Activated naive CD8-positive, alpha-beta T cell treated with anti-CD3 and anti-CD28 coated beads for 36 hours (primary cell): ENCODE results near the gene TFPT. TPM values are rescaled to one million over a fixed set of nuclear protein-coding genes. Genes with fewer than 3 reads are reported as not detected.
A peak's percentile ranks its signal among the peaks of the same experiment; 100 is the strongest.

Source experiments
- DNase-seq: peaks from one replicate; pipeline ENCODE4 v3.0.0; 2021
- H3K27ac Mint-ChIP-seq: one replicate; pipeline ENCODE4 v1.8.0; 2022; ENCODE audit warnings: mild to moderate bottlenecking, moderate library complexity, mixed read lengths
- H3K27me3 Mint-ChIP-seq: one replicate; pipeline ENCODE4 v1.8.0; 2022; ENCODE audit warnings: mild to moderate bottlenecking, mixed read lengths
- H3K36me3 Mint-ChIP-seq: one replicate; pipeline ENCODE4 v1.8.0; 2021; ENCODE audit warnings: mild to moderate bottlenecking, mixed read lengths
- H3K4me1 Mint-ChIP-seq: one replicate; pipeline ENCODE4 v1.8.0; 2021; ENCODE audit warnings: mixed read lengths
- H3K4me3 Mint-ChIP-seq: one replicate; pipeline ENCODE4 v1.8.0; 2022; ENCODE audit warnings: mild to moderate bottlenecking, moderate library complexity, mixed read lengths
- H3K9me3 Mint-ChIP-seq: one replicate; pipeline ENCODE4 v1.8.0; 2022; ENCODE audit warnings: mixed read lengths
- total RNA-seq, 2 experiments: library from RNA; stranded (reverse); gene quantifications; one replicate each; pipeline ENCODE4 v1.2.3, GENCODE V29; 2021

Gene TFPT, protein sequence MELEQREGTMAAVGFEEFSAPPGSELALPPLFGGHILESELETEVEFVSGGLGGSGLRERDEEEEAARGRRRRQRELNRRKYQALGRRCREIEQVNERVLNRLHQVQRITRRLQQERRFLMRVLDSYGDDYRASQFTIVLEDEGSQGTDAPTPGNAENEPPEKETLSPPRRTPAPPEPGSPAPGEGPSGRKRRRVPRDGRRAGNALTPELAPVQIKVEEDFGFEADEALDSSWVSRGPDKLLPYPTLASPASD
- 10 to 100 TPM; 33.3 to 38.5 TPM for total RNA-seq

DNA sequence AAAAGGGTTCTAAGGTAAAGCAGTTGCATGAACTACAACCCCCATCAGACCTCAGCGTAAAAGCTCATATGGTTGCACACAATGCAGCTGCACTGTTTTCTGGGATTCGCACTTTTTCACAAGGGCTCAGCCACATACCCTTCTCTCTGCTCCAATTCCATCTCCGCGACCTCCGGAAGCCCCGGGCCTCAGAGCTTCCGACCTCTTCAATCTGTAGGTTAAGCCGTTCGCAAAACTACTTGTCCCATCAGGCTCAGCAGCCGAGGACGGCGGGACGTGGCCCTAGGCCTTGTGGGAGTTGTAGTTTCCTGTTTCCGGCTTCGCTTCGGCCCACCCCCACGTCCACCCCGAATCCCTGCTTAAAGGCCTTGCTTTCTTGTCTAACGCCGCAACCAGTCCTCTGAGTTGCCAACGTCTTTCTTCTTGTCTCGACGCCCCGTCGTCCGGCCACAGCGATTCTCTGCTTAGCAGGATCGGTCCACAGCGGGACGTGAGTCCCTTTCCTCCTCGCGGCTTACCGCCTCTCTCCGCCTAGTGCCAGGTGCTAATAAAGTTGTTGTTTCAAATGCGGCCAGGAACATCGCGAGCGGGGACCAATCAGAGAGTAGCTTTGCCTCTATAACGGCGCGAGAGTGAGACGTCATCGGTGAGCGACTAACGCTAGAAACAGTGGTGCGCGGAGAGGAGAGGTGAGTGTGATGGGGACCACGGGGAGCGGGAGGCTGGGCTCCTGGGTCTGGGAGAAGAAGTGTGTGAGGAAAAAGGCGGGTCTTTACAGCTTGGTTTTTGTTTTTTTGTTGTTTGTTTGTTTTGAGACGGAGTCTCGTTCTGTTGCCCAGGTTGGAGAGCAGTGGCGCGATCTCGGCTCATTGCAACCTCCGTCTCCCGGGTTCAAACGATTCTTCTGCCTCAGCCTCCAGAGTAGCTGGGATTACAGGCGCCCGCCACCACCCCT, at the start of gene TFPT, which contains the start of gene PRPF31:
Gene TFPT, minus strand, starts transcription at position 549 of the 955 bp plus-strand sequence. Its CDS starts 388 bp downstream, at position 161.
Gene PRPF31, plus strand, starts transcription at position 646 of the 955 bp plus-strand sequence. CDS start 2,525 bp downstream, outside the sequence.
- Mint-ChIP-seq H3K27me3 (no peaks in the 10 kb centered on the region), H3K4me1 (peaks cover 25% of the 10 kb centered on the region), H3K36me3 (peaks cover 34% of the 10 kb centered on the region), H3K4me3 (peak within 1 kb of the TSS; percentile 90), H3K9me3 (no peaks in the 10 kb centered on the region), H3K27ac (peak within 1 kb of the TSS; percentile 96)
- DNase-seq = peak; percentile 91

GRCh38 chr19:54165222-54165621, 49.8 kb upstream of the TFPT start:
- no peak overlapping the region for H3K4me3 Mint-ChIP-seq
- peaks cover 38% of the 10 kb centered on the region for H3K27me3 Mint-ChIP-seq
- no peak overlapping the region for H3K27ac Mint-ChIP-seq
- H3K36me3 Mint-ChIP-seq = no peaks in the 10 kb centered on the region
- DNase-seq = no peak
- H3K4me1 Mint-ChIP-seq = peaks cover 28% of the 10 kb centered on the region
- no peaks in the 10 kb centered on the region for H3K9me3 Mint-ChIP-seq

DNA sequence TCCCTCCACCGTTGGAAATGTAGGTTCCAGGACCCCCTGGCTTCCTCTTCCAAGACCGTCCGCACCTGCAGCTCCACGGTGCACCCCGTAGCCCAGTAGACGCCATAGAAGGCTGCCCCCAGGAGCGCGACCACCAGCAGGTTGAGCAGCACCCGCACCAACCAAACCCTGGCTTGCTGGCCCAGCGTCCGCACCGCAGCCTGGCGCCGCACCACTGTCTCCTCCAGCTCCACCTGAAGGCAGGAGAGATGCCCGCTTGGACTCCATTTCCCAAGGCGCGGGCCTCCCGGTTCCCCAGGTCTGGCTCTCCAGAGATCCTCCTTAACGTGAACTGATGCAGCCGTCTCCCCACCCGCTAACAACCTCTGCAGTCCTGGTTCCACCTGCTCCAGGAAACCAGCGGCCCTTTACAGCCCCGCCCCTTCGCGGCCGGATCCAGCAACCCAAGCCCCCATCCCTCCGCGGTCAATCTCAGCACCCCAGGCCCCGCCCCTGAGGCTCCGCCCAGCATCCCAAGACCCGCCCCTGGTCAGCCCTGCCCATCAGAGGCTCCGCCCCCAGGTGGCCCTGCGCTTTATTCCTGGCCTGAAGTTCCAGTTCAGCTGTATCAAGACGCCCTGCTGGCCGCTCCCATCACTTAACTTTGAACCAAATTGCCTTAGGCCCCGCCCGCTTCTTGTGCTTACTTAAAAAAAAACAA, 49.1 kb upstream of the TFPT start:
- Mint-ChIP-seq H3K27me3 (peaks cover 38% of the 10 kb centered on the region), H3K9me3 (no peaks in the 10 kb centered on the region), H3K27ac (no peak overlapping the region), H3K4me1 (peaks cover 28% of the 10 kb centered on the region), H3K4me3 (peak overlapping the region; percentile 18), H3K36me3 (no peaks in the 10 kb centered on the region)
- peak; percentile 54 for DNase-seq

DNA sequence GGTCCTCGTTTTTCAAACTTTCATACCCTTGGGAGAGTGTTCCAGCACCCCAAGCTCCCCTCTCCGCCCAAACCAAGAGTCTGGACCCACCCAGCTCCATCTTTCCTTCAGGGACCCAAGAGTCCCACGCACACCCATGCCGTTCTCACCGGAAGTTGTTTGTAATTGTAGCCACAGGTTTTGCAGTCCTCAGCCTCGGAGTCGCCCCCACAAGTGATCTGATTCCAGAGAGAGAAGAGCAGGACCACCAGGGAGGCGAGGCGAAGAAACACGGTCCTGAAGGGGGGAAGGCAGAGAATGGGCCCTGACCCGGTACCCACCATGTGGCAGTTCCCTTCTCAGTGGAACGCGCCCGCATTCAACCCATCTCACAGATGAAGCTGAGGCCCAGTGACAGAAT, 47.4 kb upstream of the TFPT start:
- Mint-ChIP-seq H3K27me3 (peaks cover 38% of the 10 kb centered on the region), H3K4me3 (peak overlapping the region; percentile 33), H3K4me1 (peaks cover 32% of the 10 kb centered on the region), H3K36me3 (no peaks in the 10 kb centered on the region), H3K27ac (no peak overlapping the region), H3K9me3 (no peaks in the 10 kb centered on the region)
- no peak for DNase-seq

GRCh38 chr19:54162241-54162805, 46.9 kb upstream of the TFPT start:
- Mint-ChIP-seq H3K4me3 (peak overlapping the region; percentile 77), H3K4me1 (peaks cover 32% of the 10 kb centered on the region), H3K27ac (no peak overlapping the region), H3K27me3 (peaks cover 38% of the 10 kb centered on the region), H3K9me3 (no peaks in the 10 kb centered on the region), H3K36me3 (no peaks in the 10 kb centered on the region)
- DNase-seq = peak; percentile 76

DNA sequence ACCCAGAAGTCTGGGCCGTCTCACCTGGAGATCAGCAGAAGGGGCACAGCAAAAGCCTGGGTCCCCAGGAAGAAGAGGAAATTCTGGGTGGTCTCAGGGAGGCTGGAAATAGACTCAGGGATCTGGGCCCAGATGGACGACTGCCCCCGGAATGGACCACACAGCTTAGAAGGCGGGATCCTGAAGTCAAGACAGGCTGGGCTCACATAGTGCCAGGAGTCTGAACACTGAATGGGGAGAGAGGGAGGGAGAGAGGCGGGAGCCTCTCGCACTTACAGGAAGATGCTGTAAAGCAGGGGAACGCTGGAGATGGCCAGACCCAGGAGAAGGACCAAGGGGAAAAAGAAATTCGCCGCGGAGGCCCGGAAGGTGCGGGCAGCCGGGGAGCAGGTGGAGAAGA, 45.4 kb upstream of the TFPT start:
- H3K4me1 Mint-ChIP-seq = peaks cover 35% of the 10 kb centered on the region

DNA sequence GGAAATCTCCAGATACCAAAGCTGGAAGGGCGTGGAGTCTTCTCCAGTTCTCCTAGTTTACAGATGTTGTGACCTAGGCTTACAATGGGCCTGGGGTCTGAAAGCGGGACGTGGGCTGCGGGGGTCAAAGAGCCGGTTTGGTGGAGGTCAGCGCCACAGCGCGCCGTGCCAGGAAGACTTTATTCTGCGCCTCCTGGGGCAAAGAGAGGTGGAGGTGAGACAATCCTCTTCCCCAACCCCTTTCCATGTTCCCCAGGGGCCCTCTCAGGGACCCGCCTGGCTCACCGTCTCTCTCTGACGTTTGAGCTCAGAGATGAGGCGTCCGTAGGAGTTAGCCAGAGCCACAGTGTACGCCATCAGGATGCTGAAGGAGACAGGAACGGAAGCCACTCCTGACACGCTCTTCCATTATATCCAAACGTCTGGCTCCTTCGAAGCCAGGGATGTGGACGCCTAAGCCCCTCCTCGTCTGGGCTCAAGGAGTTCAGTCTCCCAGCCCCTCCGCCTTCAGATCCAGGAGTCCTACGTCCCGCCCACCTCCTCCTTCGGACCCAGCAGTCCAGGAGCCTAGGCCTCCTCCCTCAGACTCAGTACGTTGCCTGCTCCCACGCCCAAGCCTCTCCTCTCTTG, 44.8 kb upstream of the TFPT start:
- DNase-seq = peak; percentile 19
- H3K9me3 Mint-ChIP-seq = no peaks in the 10 kb centered on the region
- peak overlapping the region; percentile 98 for H3K27ac Mint-ChIP-seq

More for the DNA sequence above, 45.4 kb upstream of the TFPT start:
- Mint-ChIP-seq H3K36me3 (peaks cover 6% of the 10 kb centered on the region), H3K27ac (peak overlapping the region; percentile 98), H3K27me3 (peaks cover 30% of the 10 kb centered on the region), H3K4me3 (peak overlapping the region; percentile 98), H3K9me3 (no peaks in the 10 kb centered on the region)
- no peak for DNase-seq

GRCh38 chr19:54159352-54160181, 44.1 kb upstream of the TFPT start, which contains the start of gene LENG1:
Gene LENG1, minus strand, starts transcription at chr19:54159721. Its CDS starts 26 bp downstream, at chr19:54159695.
- H3K9me3 Mint-ChIP-seq = no peaks in the 10 kb centered on the region
- peaks cover 40% of the 10 kb centered on the region for H3K4me1 Mint-ChIP-seq
- peaks cover 17% of the 10 kb centered on the region for H3K27me3 Mint-ChIP-seq
- peaks cover 13% of the 10 kb centered on the region for H3K36me3 Mint-ChIP-seq
- peak within 1 kb of the TSS; percentile 98 for H3K27ac Mint-ChIP-seq
- peak within 1 kb of the TSS; percentile 98 for H3K4me3 Mint-ChIP-seq
- peak; percentile 97 for DNase-seq

More for the DNA sequence above, 44.8 kb upstream of the TFPT start:
- H3K36me3 Mint-ChIP-seq = peaks cover 7% of the 10 kb centered on the region
- H3K4me3 Mint-ChIP-seq = peak overlapping the region; percentile 98
- peaks cover 25% of the 10 kb centered on the region for H3K27me3 Mint-ChIP-seq
- H3K4me1 Mint-ChIP-seq = peaks cover 35% of the 10 kb centered on the region

DNA sequence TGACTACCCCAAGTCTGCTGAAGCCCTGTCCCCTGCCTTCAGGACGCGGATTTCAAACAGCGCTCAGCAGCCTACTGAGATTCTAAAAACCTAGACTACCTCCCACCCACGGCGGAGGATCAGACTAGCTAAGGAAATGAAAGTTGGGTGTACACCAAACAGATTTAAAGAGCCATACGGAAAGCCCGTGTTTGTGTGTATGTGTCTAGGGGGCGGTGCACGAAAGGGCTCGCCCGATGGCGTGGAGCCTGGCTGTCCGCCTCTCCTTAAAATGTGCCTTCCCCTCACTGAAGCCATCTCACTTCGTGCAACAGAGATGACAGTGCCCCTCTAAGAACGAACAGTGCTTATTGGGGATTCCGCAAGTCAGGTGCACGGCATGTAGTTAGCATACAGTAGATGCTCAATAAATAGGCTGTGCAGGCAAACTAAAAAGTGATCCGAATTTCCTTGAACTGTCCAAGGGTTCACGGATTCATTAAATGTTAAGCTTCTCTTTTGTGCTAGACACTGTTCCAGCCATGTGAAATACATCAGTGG, 43.4 kb upstream of the TFPT start:
- peaks cover 41% of the 10 kb centered on the region for H3K4me1 Mint-ChIP-seq
- peak overlapping the region; percentile 98 for H3K4me3 Mint-ChIP-seq
- peaks cover 20% of the 10 kb centered on the region for H3K36me3 Mint-ChIP-seq

DNA sequence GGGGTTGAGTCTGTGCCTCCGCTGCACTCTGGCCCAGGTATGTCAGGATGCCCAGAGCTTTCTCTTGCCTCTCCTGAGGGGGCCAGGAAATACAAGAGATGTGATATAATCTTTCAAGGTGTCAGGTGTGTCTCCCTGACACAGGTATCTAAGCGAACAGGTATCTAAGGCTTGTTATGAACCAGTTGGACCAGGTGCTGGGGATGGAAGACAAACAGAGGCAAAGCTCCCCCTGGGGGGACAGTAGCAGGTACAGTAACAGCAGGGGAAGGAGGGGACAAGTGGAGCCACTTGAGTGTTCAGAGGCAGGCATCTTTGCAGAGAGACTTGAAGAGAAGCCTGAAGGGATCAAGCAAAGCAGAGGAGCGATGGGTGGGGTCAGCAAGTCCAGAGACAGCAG, 41.5 kb upstream of the TFPT start:
- peaks cover 27% of the 10 kb centered on the region for H3K36me3 Mint-ChIP-seq

More for the DNA sequence above, 43.4 kb upstream of the TFPT start:
- peak; percentile 57 for DNase-seq
- H3K27ac Mint-ChIP-seq = peak overlapping the region; percentile 98
- peaks cover 11% of the 10 kb centered on the region for H3K27me3 Mint-ChIP-seq
- no peaks in the 10 kb centered on the region for H3K9me3 Mint-ChIP-seq

GRCh38 chr19:54156490-54156889, 41.0 kb upstream of the TFPT start:
- Mint-ChIP-seq H3K4me3 (no peak overlapping the region), H3K36me3 (peaks cover 27% of the 10 kb centered on the region), H3K27ac (peak overlapping the region; percentile 6), H3K4me1 (peaks cover 37% of the 10 kb centered on the region), H3K9me3 (no peaks in the 10 kb centered on the region), H3K27me3 (no peaks in the 10 kb centered on the region)
- DNase-seq = no peak

More for the DNA sequence above, 41.5 kb upstream of the TFPT start:
- DNase-seq = no peak
- Mint-ChIP-seq H3K4me3 (no peak overlapping the region), H3K4me1 (peaks cover 37% of the 10 kb centered on the region), H3K27me3 (no peaks in the 10 kb centered on the region), H3K9me3 (no peaks in the 10 kb centered on the region), H3K27ac (peak overlapping the region; percentile 6)

- H3K27ac Mint-ChIP-seq = no peak overlapping the region
- no peak overlapping the region for H3K4me3 Mint-ChIP-seq
- peaks cover 33% of the 10 kb centered on the region for H3K4me1 Mint-ChIP-seq
Measured at GRCh38 chr19:54155694-54156093, 40.2 kb upstream of the TFPT start.

More at GRCh38 chr19:54155694-54156093, 40.2 kb upstream of the TFPT start:
- no peaks in the 10 kb centered on the region for H3K27me3 Mint-ChIP-seq
- H3K36me3 Mint-ChIP-seq = peaks cover 27% of the 10 kb centered on the region
- H3K9me3 Mint-ChIP-seq = no peaks in the 10 kb centered on the region
- DNase-seq = no peak
